Mucosa of rectum (tissue), 2 donors: ENCODE results near the gene OSM.

Experiments
- H3K27ac ChIP-seq, 2 donors: one replicate each; pipeline ENCODE4 v1.7.0; 2013; ENCODE audit warnings: inconsistent platforms in 2 of 2, low read depth in 2 of 2, low read length in 2 of 2
- H3K27me3 ChIP-seq, 2 donors: one replicate each; pipeline ENCODE4 v1.7.0; 2013; ENCODE audit warnings: low read length in 2 of 2; ENCODE audit not compliant: control insufficient read depth in 2 of 2, insufficient read depth in 2 of 2
- H3K36me3 ChIP-seq, 2 donors: one replicate each; pipeline ENCODE4 v1.7.0; 2013; ENCODE audit warnings: low read length in 2 of 2; ENCODE audit not compliant: control insufficient read depth in 2 of 2, insufficient read depth in 2 of 2
- H3K4me1 ChIP-seq, 2 donors: one replicate each; pipeline ENCODE4 v1.7.0; 2013; ENCODE audit warnings: low read length in 2 of 2, mild to moderate bottlenecking in 1 of 2; ENCODE audit not compliant: control insufficient read depth in 2 of 2, insufficient read depth in 2 of 2
- H3K4me3 ChIP-seq, 2 donors: one replicate each; pipeline ENCODE4 v1.7.0; 2013; ENCODE audit warnings: low read length in 2 of 2
- H3K9ac ChIP-seq, 2 donors: one replicate each; pipeline ENCODE4 v1.7.0; 2013; ENCODE audit warnings: low read length in 2 of 2, low read depth in 1 of 2, mild to moderate bottlenecking in 1 of 2
- H3K9me3 ChIP-seq, 2 donors: one replicate each; pipeline ENCODE4 v1.7.0; 2013; ENCODE audit warnings: low read length in 2 of 2; ENCODE audit not compliant: control insufficient read depth in 2 of 2
- donor health status: healthy.
- donor health status: Normal muscosa, but diverticular disease.

Gene OSM

GRCh38 chr22:30266445-30267381, at the start of gene OSM:
TSS of gene OSM (minus strand) at chr22:30266851. CDS start at chr22:30266799, 52 bp downstream.
- Histone ChIP-seq H3K27me3 (no peaks in the 10 kb centered on the region), H3K9me3 (no peaks in the 10 kb centered on the region), H3K27ac (peak within 1 kb of the TSS; percentile 60 to 78), H3K9ac (peak within 1 kb of the TSS; percentile 60 to 63), H3K4me1 (peaks cover 5 to 8% of the 10 kb centered on the region in 2 donors), H3K4me3 (peak within 1 kb of the TSS; percentile 41 to 68), H3K36me3 (no peaks in the 10 kb centered on the region)

GRCh38 chr22:30315962-30316576, 49.4 kb upstream of the OSM start:
- H3K9ac ChIP-seq, result no peak overlapping the region
- no peak overlapping the region for H3K27ac ChIP-seq
- no peak overlapping the region for H3K4me3 ChIP-seq
- H3K9me3 ChIP-seq, result no peaks in the 10 kb centered on the region
- no peaks in the 10 kb centered on the region for H3K27me3 ChIP-seq
- peaks cover 6 to 21% of the 10 kb centered on the region in 2 donors for H3K36me3 ChIP-seq
- peaks cover 31 to 39% of the 10 kb centered on the region in 2 donors for H3K4me1 ChIP-seq

- no peaks in the 10 kb centered on the region for H3K9me3 ChIP-seq
- peaks cover 43 to 50% of the 10 kb centered on the region in 2 donors for H3K4me1 ChIP-seq
- peaks cover 0 to 11% of the 10 kb centered on the region in 2 donors for H3K36me3 ChIP-seq
- no peak overlapping the region for H3K27ac ChIP-seq
- H3K9ac ChIP-seq, result no peak overlapping the region
- H3K27me3 ChIP-seq, result no peaks in the 10 kb centered on the region
- H3K4me3 ChIP-seq, result no peak overlapping the region
Observed at GRCh38 chr22:30314915-30315314, 48.3 kb upstream of the OSM start.

GRCh38 chr22:30313527-30314363, 47.1 kb upstream of the OSM start:
- Histone ChIP-seq H3K4me3 (no peak overlapping the region), H3K9ac (no peak overlapping the region), H3K27me3 (no peaks in the 10 kb centered on the region), H3K9me3 (no peaks in the 10 kb centered on the region), H3K4me1 (peaks cover 50 to 55% of the 10 kb centered on the region in 2 donors), H3K36me3 (peaks cover 0 to 3% of the 10 kb centered on the region in 2 donors), H3K27ac (peak overlapping the region; percentile 4 to 16)

GRCh38 chr22:30312053-30312452, 45.4 kb upstream of the OSM start:
- no peak overlapping the region for H3K4me3 ChIP-seq
- no peaks in the 10 kb centered on the region for H3K27me3 ChIP-seq
- H3K27ac ChIP-seq, result peak overlapping the region; percentile 72 to 80
- no peaks in the 10 kb centered on the region for H3K9me3 ChIP-seq
- H3K4me1 ChIP-seq, result peaks cover 57 to 62% of the 10 kb centered on the region in 2 donors
- H3K9ac ChIP-seq, result peak overlapping the region in 1 of 2 donors; percentile 57
- peaks cover 0 to 3% of the 10 kb centered on the region in 2 donors for H3K36me3 ChIP-seq

GRCh38 chr22:30310881-30311771, 44.5 kb upstream of the OSM start:
- peak overlapping the region in 1 of 2 donors; percentile 57 for H3K9ac ChIP-seq
- peak overlapping the region in 1 of 2 donors; percentile 10 for H3K4me3 ChIP-seq

GRCh38 chr22:30309951-30310741, 43.5 kb upstream of the OSM start:
- Histone ChIP-seq H3K9ac (peak overlapping the region; percentile 0 to 57), H3K27me3 (no peaks in the 10 kb centered on the region), H3K36me3 (peaks cover 0 to 3% of the 10 kb centered on the region in 2 donors), H3K4me3 (peak overlapping the region in 1 of 2 donors; percentile 14), H3K9me3 (no peaks in the 10 kb centered on the region), H3K27ac (peak overlapping the region; percentile 72 to 80), H3K4me1 (peaks cover 77 to 81% of the 10 kb centered on the region in 2 donors)

More at GRCh38 chr22:30310881-30311771, 44.5 kb upstream of the OSM start:
- Histone ChIP-seq H3K27ac (peak overlapping the region; percentile 72 to 80), H3K9me3 (no peaks in the 10 kb centered on the region), H3K4me1 (peaks cover 67 to 71% of the 10 kb centered on the region in 2 donors), H3K27me3 (no peaks in the 10 kb centered on the region), H3K36me3 (peaks cover 0 to 3% of the 10 kb centered on the region in 2 donors)

- no peaks in the 10 kb centered on the region for H3K9me3 ChIP-seq
- peak overlapping the region in 1 of 2 donors; percentile 16 for H3K9ac ChIP-seq
- H3K27me3 ChIP-seq, result no peaks in the 10 kb centered on the region
- no peak overlapping the region for H3K4me3 ChIP-seq
- H3K4me1 ChIP-seq, result peaks cover 84 to 90% of the 10 kb centered on the region in 2 donors
- H3K27ac ChIP-seq, result peak overlapping the region; percentile 30 to 41
- peaks cover 0 to 3% of the 10 kb centered on the region in 2 donors for H3K36me3 ChIP-seq
Observed at GRCh38 chr22:30308518-30309230, 42.0 kb upstream of the OSM start.
